ENCODE data around the gene CARS2. TPM values are rescaled to one million over a fixed set of nuclear protein-coding genes. Genes with fewer than 3 reads are reported as not detected.

Gene CARS2
- total RNA-seq, result 81.1 and 98.5 TPM in 2 replicates

DNA sequence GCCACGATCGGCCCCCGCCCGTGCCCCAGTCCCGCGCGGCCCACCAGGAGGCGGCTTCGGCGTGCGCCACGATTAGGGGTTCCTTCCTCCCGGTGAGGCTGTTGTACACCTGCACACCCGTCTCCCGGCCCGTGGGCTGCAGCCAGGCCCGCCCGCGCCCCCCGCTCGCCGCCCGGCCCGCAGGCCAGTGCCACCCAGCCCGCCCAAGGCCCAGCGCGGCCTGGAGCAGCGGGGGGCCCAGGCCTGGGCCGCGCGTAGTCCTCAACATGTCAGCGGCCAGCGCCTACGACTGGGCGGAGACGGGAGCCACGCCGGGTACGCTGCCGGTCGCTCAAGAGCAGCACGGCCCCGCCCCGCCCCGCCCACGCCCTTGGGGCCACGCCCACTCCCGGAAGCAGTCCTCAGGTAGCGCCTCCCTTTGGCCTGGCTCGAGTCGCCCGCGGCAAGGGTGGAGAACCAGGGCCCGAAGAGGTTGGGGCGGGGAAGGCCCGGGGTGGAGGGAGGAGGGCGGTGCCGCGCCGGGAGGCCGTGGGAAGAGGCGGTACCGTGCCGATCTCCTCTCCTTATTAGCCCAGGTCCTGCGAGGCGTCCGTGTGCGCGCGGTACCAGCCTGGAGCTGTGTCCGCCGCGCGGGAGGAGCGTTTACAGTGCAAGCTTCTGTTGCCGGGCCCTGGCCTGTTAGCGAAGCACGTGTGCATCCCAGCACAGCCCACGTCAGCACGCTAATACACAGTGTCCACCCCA lies at the start of gene CARS2:
CARS2 (minus strand) TSS at position 291 of the 744 bp plus-strand sequence; CDS start at position 268, 23 bp downstream.

DNA sequence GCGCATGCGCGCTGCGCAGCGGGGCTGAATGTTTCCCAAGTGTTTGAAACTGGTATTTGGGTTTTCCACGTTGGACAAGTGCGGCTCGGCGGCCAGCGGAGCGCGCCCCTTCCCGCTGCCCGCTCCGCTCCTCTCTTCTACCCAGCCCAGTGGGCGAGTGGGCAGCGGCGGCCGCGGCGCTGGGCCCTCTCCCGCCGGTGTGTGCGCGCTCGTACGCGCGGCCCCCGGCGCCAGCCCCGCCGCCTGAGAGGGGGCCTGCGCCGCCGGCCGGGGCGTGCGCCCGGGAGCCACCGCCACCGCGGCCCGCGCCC lies 7.7 kb upstream of the CARS2 start, which contains the start of gene ING1:
ING1 (plus strand) TSS at position 59 of the 311 bp plus-strand sequence. CDS start 450 bp downstream, outside the sequence.

DNA sequence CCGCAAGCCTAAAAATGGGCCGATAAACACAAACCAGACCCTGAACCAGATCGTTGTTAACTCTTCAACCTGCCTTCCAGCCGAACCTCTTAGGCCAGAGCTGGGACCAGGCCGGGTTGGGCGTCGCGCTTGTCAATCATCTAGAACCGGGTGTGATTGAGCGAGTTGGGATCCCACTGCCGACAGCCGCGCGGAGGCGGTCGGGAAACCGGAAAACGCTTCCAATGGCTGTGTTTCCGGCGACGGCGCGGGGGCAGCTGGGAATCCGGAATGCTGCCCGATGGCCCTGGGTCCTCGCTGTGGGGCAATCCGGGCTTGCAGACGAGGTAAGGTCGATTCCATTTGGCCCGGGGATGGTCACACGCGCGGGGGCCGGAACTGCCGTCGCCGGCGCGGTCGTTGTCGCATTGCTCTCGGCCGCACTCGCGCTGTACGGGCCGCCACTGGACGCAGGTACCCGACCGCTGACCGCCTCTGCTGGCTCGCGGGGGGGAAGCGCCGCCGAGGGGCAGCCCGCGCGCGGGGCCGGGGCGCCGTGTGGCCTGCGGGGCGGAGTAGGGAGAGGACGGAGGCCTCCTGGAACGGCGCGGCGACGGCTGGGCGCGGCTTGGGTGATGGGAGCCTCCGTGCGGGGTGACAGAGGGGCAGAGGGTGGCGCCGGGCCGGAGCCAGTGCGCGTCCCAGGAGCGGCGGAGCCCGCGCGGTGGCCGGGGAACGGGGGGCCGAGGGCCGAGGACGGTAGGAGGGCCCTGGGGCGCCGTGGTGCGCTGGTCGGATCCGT lies 90.4 kb downstream of the CARS2 start, which contains the start of gene NAXD:
NAXD (plus strand) TSS at position 224 of the 781 bp plus-strand sequence; CDS start at position 281, 57 bp downstream.

Other genes with a start within 250 kb of the CARS2 start
- gene RAB20, start 144.4 kb downstream of the CARS2 start, total RNA-seq, result 3.0 and 3.6 TPM in 2 replicates
- 19.9 and 20.8 TPM in 2 replicates for gene NAXD, start 90.6 kb downstream of the CARS2 start, total RNA-seq
- gene ING1, start 7.6 kb upstream of the CARS2 start, total RNA-seq, result 9.5 and 9.6 TPM in 2 replicates
- 77.6 and 116 TPM in 2 replicates for gene ANKRD10, start 209.0 kb upstream of the CARS2 start, total RNA-seq